IMR-90 (cell line): Measurements from ENCODE around the gene HYAL1. TPM values are rescaled to one million over a fixed set of nuclear protein-coding genes. Genes with fewer than 3 reads are reported as not detected.

Experiments used
- ATAC-seq: fragments of 200-7000 bp; cut with Tn5 transposase; 2 replicates; pipeline ENCODE4 v1.9.1; 2020; ENCODE audit warnings: low read depth, mild to moderate bottlenecking, moderate library complexity
- BruUV-seq: library from RNA; stranded (reverse); fragments of 400-500 nt; replicated peaks from 2 replicates; lab custom pipeline; 2021; lab: Mats Ljungman, UMichigan
- CTCF ChIA-PET: fragments of 300-600 bp; formaldehyde crosslinking; extraction: SDS; loops from one replicate; lab custom pipeline; 2021; ENCODE audit warnings: antibody characterized with exemption; lab: Yijun Ruan, JAX
- POLR2A ChIA-PET: fragments of 300-600 bp; sonication (Branson Sonifier 250); formaldehyde crosslinking; loops from one replicate; lab custom pipeline; 2022; ENCODE audit warnings: antibody characterized with exemption; ENCODE audit not compliant: unreplicated experiment; lab: Charles Lee
- DNase-seq: peaks from one replicate; pipeline ENCODE4 v3.0.0; 2013
- H2AFZ ChIP-seq: replicated peaks from 2 replicates; pipeline ENCODE3; 2013; ENCODE audit warnings: low read length, mild to moderate bottlenecking; ENCODE audit not compliant: poor library complexity
- H2AK5ac ChIP-seq: 2 replicates; pipeline ENCODE4 v1.6.1; 2013; ENCODE audit warnings: low read depth, low read length, inconsistent platforms
- H2AK9ac ChIP-seq: replicated peaks from 2 replicates; pipeline ENCODE3; 2013; ENCODE audit warnings: mild to moderate bottlenecking, low read depth, low read length, moderate library complexity; ENCODE audit not compliant: poor library complexity
- H2BK120ac ChIP-seq: 2 replicates; pipeline ENCODE4 v1.6.1; 2013; ENCODE audit warnings: low read depth, low read length, inconsistent platforms
- H2BK15ac ChIP-seq: 3 replicates; pipeline ENCODE4 v1.6.1; 2013; ENCODE audit warnings: low read depth, low read length, inconsistent platforms
- H2BK20ac ChIP-seq: 2 replicates; pipeline ENCODE4 v1.6.1; 2013; ENCODE audit warnings: low read depth, mild to moderate bottlenecking, inconsistent platforms, low read length, moderate library complexity
- H2BK5ac ChIP-seq: 2 replicates; pipeline ENCODE4 v1.6.1; 2013; ENCODE audit warnings: mild to moderate bottlenecking, low read depth, low read length, inconsistent platforms; ENCODE audit not compliant: poor library complexity, severe bottlenecking
- H3K14ac ChIP-seq: replicated peaks from 2 replicates; pipeline ENCODE4 v1.6.1; 2013; ENCODE audit warnings: low read depth, low read length, inconsistent platforms
- H3K18ac ChIP-seq: 2 replicates; pipeline ENCODE4 v1.6.1; 2013; ENCODE audit warnings: low read depth, low read length, control low read depth
- H3K23ac ChIP-seq: 2 replicates; pipeline ENCODE4 v1.6.1; 2013; ENCODE audit warnings: low read depth, low read length, inconsistent platforms
- H3K27ac ChIP-seq: 2 replicates; pipeline ENCODE4 v1.5.1; 2013; ENCODE audit warnings: mild to moderate bottlenecking, control low read depth, low read length; ENCODE audit not compliant: insufficient read depth
- H3K27me3 ChIP-seq: 2 replicates; pipeline ENCODE4 v1.6.1; 2013; ENCODE audit warnings: low read length; ENCODE audit not compliant: control insufficient read depth, insufficient read depth
- H3K36me3 ChIP-seq: 2 replicates; pipeline ENCODE4 v1.6.1; 2013; ENCODE audit warnings: low read length, mixed read lengths; ENCODE audit not compliant: control insufficient read depth, insufficient read depth
- H3K4ac ChIP-seq: 2 replicates; pipeline ENCODE4 v1.6.1; 2013; ENCODE audit warnings: low read depth, low read length, inconsistent platforms
- H3K4me1 ChIP-seq: 2 replicates; pipeline ENCODE4 v1.6.1; 2013; ENCODE audit warnings: low read length, mixed read lengths; ENCODE audit not compliant: control insufficient read depth, insufficient read depth
- H3K4me2 ChIP-seq: 2 replicates; pipeline ENCODE4 v1.6.1; 2013; ENCODE audit warnings: low read depth, mild to moderate bottlenecking, control low read depth, low read length, moderate library complexity
- H3K4me3 ChIP-seq: 2 replicates; pipeline ENCODE4 v1.5.1; 2013; ENCODE audit warnings: low read depth, mild to moderate bottlenecking, control low read depth, low read length, moderate library complexity; ENCODE audit not compliant: insufficient read depth
- H3K56ac ChIP-seq: 2 replicates; pipeline ENCODE4 v1.6.1; 2013; ENCODE audit warnings: low read length, inconsistent platforms; ENCODE audit not compliant: insufficient read depth; ENCODE audit errors: extremely low read depth
- H3K79me1 ChIP-seq, 2 experiments: 2 replicates each; pipeline ENCODE4 v1.6.1; 2013; ENCODE audit warnings: low read length in 2 of 2, inconsistent platforms in 1 of 2, low read depth in 1 of 2
- H3K9ac ChIP-seq: 2 replicates; pipeline ENCODE4 v1.6.1; 2013; ENCODE audit warnings: low read depth, low read length, control low read depth
- H3K9me1 ChIP-seq: 2 replicates; pipeline ENCODE4 v1.6.1; 2013; ENCODE audit warnings: low read length, inconsistent platforms; ENCODE audit not compliant: insufficient read depth
- H3K9me3 ChIP-seq: 2 replicates; pipeline ENCODE4 v1.6.1; 2013; ENCODE audit warnings: low read length; ENCODE audit not compliant: control insufficient read depth, insufficient read depth
- H4K20me1 ChIP-seq: 2 replicates; pipeline ENCODE4 v1.6.1; 2013; ENCODE audit warnings: low read length, inconsistent platforms; ENCODE audit not compliant: insufficient read depth
- H4K5ac ChIP-seq: 2 replicates; pipeline ENCODE4 v1.6.1; 2013; ENCODE audit warnings: mild to moderate bottlenecking, low read depth, low read length, control low read depth
- H4K8ac ChIP-seq, 2 experiments: 2 replicates each; pipeline ENCODE4 v1.6.1; 2013; ENCODE audit warnings: low read depth in 2 of 2, low read length in 2 of 2, control low read depth in 1 of 2, inconsistent platforms in 1 of 2
- H4K91ac ChIP-seq: 2 replicates; pipeline ENCODE4 v1.6.1; 2013; ENCODE audit warnings: low read depth, low read length, inconsistent platforms; ENCODE audit not compliant: insufficient read depth
- BHLHE40 ChIP-seq: fragments of 150-350 bp; IDR thresholded peaks from 2 replicates; pipeline ENCODE4 v1.6.1; 2016; ENCODE audit warnings: mild to moderate bottlenecking, low read depth, low read length
- FOS ChIP-seq: fragments of 150-350 bp; IDR thresholded peaks from 2 replicates; pipeline ENCODE4 v1.6.1; 2016; ENCODE audit warnings: low read depth, low read length
- NFE2L2 ChIP-seq: fragments of 150-350 bp; IDR thresholded peaks from 2 replicates; pipeline ENCODE4 v1.6.1; 2016; ENCODE audit warnings: low read depth, mild to moderate bottlenecking, low read length
- RAD21 ChIP-seq: IDR thresholded peaks from 2 replicates; pipeline ENCODE4 v1.6.1; 2012; ENCODE audit warnings: low read length, improper control_type of control experiment
- WGBS, 2 experiments: methylation state at CpG; one replicate each; pipeline versions ENCODE4 v1.1.5 to v1.1.7; 2013; ENCODE audit warnings: missing lambda C conversion rate in 2 of 2; ENCODE audit not compliant: insufficient read length in 1 of 2; ENCODE audit errors: extremely low coverage in 2 of 2; 5-methylcytosine and 5-hydroxymethylcytosine counted together
- dilution Hi-C: fragments of 300-500 bp; cut with HindIII; formaldehyde crosslinking; loops from one replicate; pipeline ENCODE4 v1.14.3; 2018; ENCODE audit warnings: low sequenced_read_pairs; ENCODE audit not compliant: unreplicated experiment
- in situ Hi-C: fragments of 300-500 bp; cut with MboI; formaldehyde crosslinking; loops from 3 replicates; pipeline ENCODE4 v1.14.3; 2019; ENCODE audit warnings: low sequenced_read_pairs, inconsistent platforms, mixed read lengths
- intact Hi-C: fragments of 100-400 bp; cut with micrococcal nuclease; formaldehyde crosslinking; loops from 2 replicates; pipeline ENCODE4 v1.10.0; 2022
- polyA plus RNA-seq, 3 experiments: library from polyadenylated mRNA; depleted of rRNA; stranded (reverse); fragments of >200 nt; gene quantifications; 2 replicates each; pipeline ENCODE4 v1.2.3, GENCODE V29; 2012; ENCODE audit warnings: low replicate concordance in 1 of 3
- total RNA-seq: library from RNA; depleted of rRNA; stranded (reverse); fragments of >200 nt; gene quantifications from 2 replicates; pipeline ENCODE4 v1.2.3, GENCODE V29; 2012
- TF ChIP-seq, protein P1 (sequence below): conservative IDR thresholded peaks from 2 replicates; pipeline ENCODE4 v1.5.1; 2012; ENCODE audit warnings: mild to moderate bottlenecking, low read depth, low read length, improper control_type of control experiment
- TF ChIP-seq, protein P2 (sequence below): fragments of 150-350 bp; IDR thresholded peaks from 2 replicates; pipeline ENCODE4 v1.6.1; 2017; ENCODE audit warnings: mild to moderate bottlenecking, antibody characterized with exemption, low read length, low read depth

The HYAL1 gene
- total and polyA plus RNA-seq, 2 of the 4 experiments (the other 2 are of a cell fraction) = 0.32 to 0.36 TPM

DNA sequence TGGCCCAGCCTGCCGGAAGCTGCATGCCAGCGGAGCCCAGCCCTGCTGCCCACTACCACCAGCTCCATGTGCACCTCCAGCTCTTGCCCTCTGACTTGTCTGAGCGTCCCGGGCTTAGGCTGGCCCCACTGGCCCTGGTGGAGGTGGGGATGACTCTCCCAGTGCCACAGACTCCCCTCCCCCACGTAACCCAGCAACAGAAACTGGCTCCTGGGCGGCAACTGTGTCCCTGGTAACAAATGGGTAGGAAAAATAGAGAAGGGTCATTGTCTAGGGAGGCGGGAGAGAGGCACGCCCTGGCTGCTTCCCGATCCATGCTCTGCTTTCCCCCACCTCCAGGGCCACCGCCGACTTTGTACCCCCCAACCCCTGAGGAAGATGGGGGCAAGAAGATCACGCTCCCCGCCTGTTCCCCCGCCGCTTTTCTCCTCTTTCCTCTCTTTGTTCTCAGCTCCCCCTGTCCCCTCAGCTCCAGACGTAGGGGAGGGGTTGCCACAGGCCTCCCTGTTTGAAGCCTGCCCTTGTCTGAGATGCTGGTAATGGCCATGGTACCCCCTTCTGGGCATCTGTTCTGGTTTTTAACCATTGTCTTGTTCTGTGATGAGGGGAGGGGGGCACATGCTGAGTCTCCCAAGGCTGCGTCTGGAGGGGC lies 45.2 kb downstream of the HYAL1 start:
- Histone ChIP-seq H2BK15ac (no peak overlapping the region), H2AFZ (no peak overlapping the region), H3K79me1 (peaks cover 24 to 75% of the 10 kb centered on the region in 2 experiments), H3K56ac (no peak overlapping the region), H3K9me1 (peaks cover 7% of the 10 kb centered on the region; the same call in 1 of the 2 replicates), H3K4ac (no peak overlapping the region), H4K5ac (no peak overlapping the region), H4K8ac (no peak overlapping the region), H3K4me1 (peaks cover 17% of the 10 kb centered on the region), H3K27me3 (no peaks in the 10 kb centered on the region), H3K14ac (no peak overlapping the region), H3K23ac (no peak overlapping the region), H4K20me1 (peaks cover 30% of the 10 kb centered on the region), H4K91ac (no peak overlapping the region), H3K4me2 (no peak overlapping the region), H3K36me3 (peaks cover 42% of the 10 kb centered on the region), H2BK120ac (no peak overlapping the region), H2AK9ac (no peak overlapping the region), H2BK5ac (no peak overlapping the region), H2AK5ac (no peak overlapping the region), H2BK20ac (no peak overlapping the region), H3K27ac (no peak overlapping the region), H3K9ac (no peak overlapping the region), H3K4me3 (no peak overlapping the region), H3K9me3 (no peaks in the 10 kb centered on the region), H3K18ac (no peak overlapping the region)
- ATAC-seq (no peak), DNase-seq (no peak)
- ChIA-PET CTCF (interaction anchor here (1.2 to 2.1 kb wide), 3 partner anchors 10 to 11 kb away, joined by 3 to 6 read pairs (median 5); no protein-coding TSS in a partner anchor), POLR2A (no interaction called here)
- dilution Hi-C loops (no loop called here), in situ Hi-C loops (no loop called here), intact Hi-C loops (no loop called here)
- no TSS peak for BruUV-seq
- WGBS, 2 experiments = no CpG with 5 or more reads among the region's 17 CpGs
- TF ChIP-seq NFE2L2 = no peak
- TF ChIP-seq, protein P1, sequence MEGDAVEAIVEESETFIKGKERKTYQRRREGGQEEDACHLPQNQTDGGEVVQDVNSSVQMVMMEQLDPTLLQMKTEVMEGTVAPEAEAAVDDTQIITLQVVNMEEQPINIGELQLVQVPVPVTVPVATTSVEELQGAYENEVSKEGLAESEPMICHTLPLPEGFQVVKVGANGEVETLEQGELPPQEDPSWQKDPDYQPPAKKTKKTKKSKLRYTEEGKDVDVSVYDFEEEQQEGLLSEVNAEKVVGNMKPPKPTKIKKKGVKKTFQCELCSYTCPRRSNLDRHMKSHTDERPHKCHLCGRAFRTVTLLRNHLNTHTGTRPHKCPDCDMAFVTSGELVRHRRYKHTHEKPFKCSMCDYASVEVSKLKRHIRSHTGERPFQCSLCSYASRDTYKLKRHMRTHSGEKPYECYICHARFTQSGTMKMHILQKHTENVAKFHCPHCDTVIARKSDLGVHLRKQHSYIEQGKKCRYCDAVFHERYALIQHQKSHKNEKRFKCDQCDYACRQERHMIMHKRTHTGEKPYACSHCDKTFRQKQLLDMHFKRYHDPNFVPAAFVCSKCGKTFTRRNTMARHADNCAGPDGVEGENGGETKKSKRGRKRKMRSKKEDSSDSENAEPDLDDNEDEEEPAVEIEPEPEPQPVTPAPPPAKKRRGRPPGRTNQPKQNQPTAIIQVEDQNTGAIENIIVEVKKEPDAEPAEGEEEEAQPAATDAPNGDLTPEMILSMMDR = no peak
- TF ChIP-seq BHLHE40 = no peak
- TF ChIP-seq FOS = no peak
- no peak for TF ChIP-seq RAD21
- TF ChIP-seq, protein P2, sequence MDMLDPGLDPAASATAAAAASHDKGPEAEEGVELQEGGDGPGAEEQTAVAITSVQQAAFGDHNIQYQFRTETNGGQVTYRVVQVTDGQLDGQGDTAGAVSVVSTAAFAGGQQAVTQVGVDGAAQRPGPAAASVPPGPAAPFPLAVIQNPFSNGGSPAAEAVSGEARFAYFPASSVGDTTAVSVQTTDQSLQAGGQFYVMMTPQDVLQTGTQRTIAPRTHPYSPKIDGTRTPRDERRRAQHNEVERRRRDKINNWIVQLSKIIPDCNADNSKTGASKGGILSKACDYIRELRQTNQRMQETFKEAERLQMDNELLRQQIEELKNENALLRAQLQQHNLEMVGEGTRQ = no peak
